Measurements from ENCODE around the gene IMMP2L. TPM values are rescaled to one million over a fixed set of nuclear protein-coding genes. Genes with fewer than 3 reads are reported as not detected.

The IMMP2L gene
- total and polyA plus RNA-seq, 2 of the 8 experiments (the other 6 are each of a cell fraction or from before 2014, with no cell fraction given): 2.3 to 10.1 TPM

DNA sequence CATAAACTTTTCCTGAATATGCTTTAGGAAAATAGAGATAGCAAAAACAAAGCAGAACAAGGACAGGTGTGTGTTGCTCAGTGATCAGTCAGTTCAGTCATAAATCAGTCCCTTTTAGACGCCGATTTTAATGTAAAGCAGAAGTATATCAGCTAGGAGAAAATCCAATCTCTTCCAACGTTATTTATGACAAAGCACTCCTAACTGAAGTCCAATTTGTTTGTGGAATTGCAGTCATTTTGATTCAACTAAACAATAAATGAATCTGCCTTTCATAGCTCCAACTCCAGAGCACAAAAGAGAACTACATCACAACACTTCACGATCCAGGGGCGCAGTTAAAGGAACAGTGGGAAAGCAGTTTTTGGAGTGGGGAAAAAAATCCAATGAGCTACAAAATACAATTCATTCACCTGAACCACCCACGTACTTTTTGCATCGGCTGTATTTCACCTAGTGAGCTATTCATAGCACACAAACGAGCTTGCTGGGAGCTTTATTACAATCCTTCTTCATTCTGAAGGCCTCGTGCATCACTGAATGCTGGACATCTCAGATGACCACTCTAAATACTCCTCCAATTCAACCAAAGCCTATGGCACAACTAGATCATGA is 320.0 kb downstream of the IMMP2L start:
- no peak overlapping the region for H2BK120ac ChIP-seq (replicated peaks; ENCODE audit: low read depth, low read length)
- H2BK5ac ChIP-seq (ENCODE audit: low read depth, low read length): no peak overlapping the region
- no peaks in the 10 kb centered on the region for H3K9me3 ChIP-seq (ENCODE audit: insufficient read depth in 2 of 2, low read depth in 1 of 2, low read length in 1 of 2)
- no peak overlapping the region for H3K4me2 ChIP-seq (ENCODE audit: insufficient read depth in 1 of 2, low read depth in 2 of 2, low read length in 2 of 2)
- no peak overlapping the region for H3K4ac ChIP-seq (replicated peaks; ENCODE audit: insufficient read length, low read depth, low read length)
- H3K4me3 ChIP-seq (ENCODE audit: extremely low read depth in 1 of 4, insufficient read depth in 2 of 4, low read depth in 3 of 4, low read length in 4 of 4): no peak overlapping the region
- no peak overlapping the region for H2BK20ac ChIP-seq (ENCODE audit: low read length)
- H3K56ac ChIP-seq (replicated peaks; ENCODE audit: insufficient read length, low read depth, low read length): no peak overlapping the region
- H3K23me2 ChIP-seq (ENCODE audit: low read depth, low read length): no peaks in the 10 kb centered on the region
- H4K5ac ChIP-seq (ENCODE audit: insufficient read length, low read depth, low read length): no peak overlapping the region
- no peaks in the 10 kb centered on the region for H3K4me1 ChIP-seq (replicated peaks in 1 of 4; ENCODE audit: control insufficient read depth in 3 of 4, insufficient read depth in 4 of 4, low read length in 3 of 4)
- TF ChIP-seq SIRT6 (IDR thresholded peaks at IDR 0.05; ENCODE audit: low read length) (no peak), KDM1A (IDR thresholded peaks at IDR 0.05; ENCODE audit: borderline replicate concordance, low read length) (no peak), MAFK (IDR thresholded peaks at IDR 0.05; ENCODE audit: low read depth, low read length) (no peak), YY1 (IDR thresholded peaks at IDR 0.05; ENCODE audit: low read depth, low read length) (no peak), SP1 (IDR thresholded peaks at IDR 0.05; ENCODE audit: low read depth, low read length) (no peak), CEBPB (IDR thresholded peaks at IDR 0.05; ENCODE audit: low read depth, low read length) (no peak), POLR2AphosphoS5 (IDR thresholded peaks at IDR 0.05; ENCODE audit: low read depth, low read length) (no peak), KDM5A (IDR thresholded peaks at IDR 0.05; ENCODE audit: low read length) (no peak), CREB1 (IDR thresholded peaks at IDR 0.05) (no peak)
- H3K14ac ChIP-seq (ENCODE audit: insufficient read length): no peak overlapping the region
- H3K27me3 ChIP-seq (replicated peaks in 1 of 4; ENCODE audit: control insufficient read depth in 3 of 4, extremely low read depth in 1 of 4, insufficient read depth in 3 of 4, low read length in 3 of 4): no peaks in the 10 kb centered on the region
- no peaks in the 10 kb centered on the region for H3K36me3 ChIP-seq (ENCODE audit: control insufficient read depth in 2 of 4, insufficient read depth in 4 of 4, low read length in 3 of 4)
- WGBS, 2 experiments (ENCODE audit: extremely low coverage in 1 of 2, insufficient coverage in 1 of 2, insufficient read length in 1 of 2, insufficient replicate concordance in 2 of 2, low coverage in 1 of 2, low lambda C conversion rate in 2 of 2, missing lambda C conversion rate in 1 of 2): 84% methylated on average over 9 of the region's 9 CpGs; no CpG with 5 or more reads in 1 of the 2 experiments
- FAIRE-seq (no peak), DNase-seq (ENCODE audit: low read depth in 1 of 2, low spot score in 2 of 2) (no peak)
- H2BK12ac ChIP-seq (ENCODE audit: low read depth, low read length): no peak overlapping the region
- H3K9ac ChIP-seq (replicated peaks in 1 of 4; ENCODE audit: extremely low read depth in 1 of 4, low read depth in 3 of 4, low read length in 3 of 4): no peak overlapping the region
- H3K23ac ChIP-seq (ENCODE audit: insufficient read length): no peak overlapping the region
- no peak overlapping the region for H4K91ac ChIP-seq (replicated peaks; ENCODE audit: insufficient read length, low read length)
- H2AK5ac ChIP-seq (ENCODE audit: low read depth, low read length): no peak overlapping the region
- H2AFZ ChIP-seq (ENCODE audit: low read length): no peak overlapping the region
- no peak overlapping the region for H4K8ac ChIP-seq (ENCODE audit: extremely low read depth, insufficient read depth, low read length)
- POLR2A ChIA-PET (ENCODE audit: partially characterized antibody): no interaction called here
- H2BK15ac ChIP-seq (ENCODE audit: low read length): no peak overlapping the region
- H3K27ac ChIP-seq (ENCODE audit: low read depth, low read length): no peak overlapping the region
- no peaks in the 10 kb centered on the region for H4K20me1 ChIP-seq (replicated peaks in 1 of 2; ENCODE audit: control insufficient read depth in 1 of 2, insufficient read depth in 2 of 2, low read length in 2 of 2)
- no peaks in the 10 kb centered on the region for H3K79me2 ChIP-seq (ENCODE audit: control insufficient read depth in 1 of 2, insufficient read depth in 2 of 2, low read length in 2 of 2)
- H3K18ac ChIP-seq (ENCODE audit: extremely low read depth, low read length): no peak overlapping the region
- no peaks in the 10 kb centered on the region for H3K79me1 ChIP-seq (ENCODE audit: low read depth, low read length)
- CTCF ChIA-PET (ENCODE audit: partially characterized antibody): interaction anchor here (0.8 kb wide), 1 partner anchor 88 kb away, joined by 3 read pairs; no protein-coding TSS in a partner anchor

All from H1 (cell line).